Measurements from ENCODE around the gene VRK3.

DNA sequence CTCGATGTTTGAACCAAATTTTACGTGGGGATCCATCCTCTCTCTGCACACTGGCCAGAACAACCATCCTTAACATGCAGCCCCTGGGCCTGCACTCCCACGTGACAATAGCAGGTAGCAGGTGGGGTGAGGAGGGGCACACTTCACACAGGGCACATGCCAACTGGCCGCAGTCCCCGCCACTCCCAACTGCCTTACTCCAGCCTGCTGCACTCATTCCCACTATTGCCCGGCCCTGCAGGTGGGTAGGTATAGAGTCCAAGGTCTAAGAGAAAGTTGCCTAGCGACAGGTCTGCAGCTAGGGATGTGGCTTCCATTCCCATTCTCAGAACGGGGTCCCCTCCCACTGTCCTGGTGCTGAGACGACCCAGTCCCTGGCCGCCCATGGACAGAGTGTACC, 18.0 kb downstream of the VRK3 start:
- TF ChIP-seq CTCF (IDR thresholded peaks at IDR 0.05) (no peak), POLR2A (IDR thresholded peaks at IDR 0.05) (no peak)

Data from testis (tissue), 2 donors.